RCC 7860 (cell line): ENCODE results near the gene ZNF277.
A peak's percentile ranks its signal among the peaks of the same experiment; 100 is the strongest.
"Not testable (repeated sequence)": the region's sequence is repeated elsewhere in the genome, so short reads cannot be mapped to it uniquely, and the experiment has no call there.

Source experiments
- DNase-seq: peaks from one replicate; pipeline ENCODE4 v3.0.0-alpha.2; 2015; ENCODE audit warnings: low spot score
- FAIRE-seq: peaks from 2 replicates; lab custom pipeline; 2012; peaks lifted over from hg19 to GRCh38; lab: Jason Lieb, UNC

ZNF277 gene

DNA sequence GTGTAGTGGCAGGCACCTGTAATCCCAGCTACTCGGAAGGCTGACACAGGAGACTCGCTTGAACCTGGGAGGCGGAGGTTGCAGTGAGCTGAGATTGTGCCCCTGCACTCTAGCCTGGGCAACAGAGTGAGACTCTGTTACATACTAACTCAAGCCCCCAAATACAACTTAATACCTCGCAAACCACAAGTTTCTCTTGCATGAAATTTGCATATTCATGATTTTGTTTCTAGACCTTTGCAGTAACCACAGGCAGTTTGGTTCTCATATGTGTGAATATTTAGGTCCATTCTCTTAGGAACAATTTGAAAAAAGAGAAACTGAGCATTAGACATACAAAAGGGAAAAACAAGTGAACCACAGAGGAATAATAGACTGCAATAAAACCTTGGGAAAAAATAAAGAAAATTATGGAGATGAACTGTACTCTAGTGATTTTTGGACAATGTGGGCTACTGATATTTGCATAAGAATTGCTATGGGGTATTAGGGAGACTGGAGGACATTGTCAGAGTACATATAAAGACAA, 77.0 kb downstream of the ZNF277 start:
- DNase-seq: no peak
- no peak for FAIRE-seq

DNA sequence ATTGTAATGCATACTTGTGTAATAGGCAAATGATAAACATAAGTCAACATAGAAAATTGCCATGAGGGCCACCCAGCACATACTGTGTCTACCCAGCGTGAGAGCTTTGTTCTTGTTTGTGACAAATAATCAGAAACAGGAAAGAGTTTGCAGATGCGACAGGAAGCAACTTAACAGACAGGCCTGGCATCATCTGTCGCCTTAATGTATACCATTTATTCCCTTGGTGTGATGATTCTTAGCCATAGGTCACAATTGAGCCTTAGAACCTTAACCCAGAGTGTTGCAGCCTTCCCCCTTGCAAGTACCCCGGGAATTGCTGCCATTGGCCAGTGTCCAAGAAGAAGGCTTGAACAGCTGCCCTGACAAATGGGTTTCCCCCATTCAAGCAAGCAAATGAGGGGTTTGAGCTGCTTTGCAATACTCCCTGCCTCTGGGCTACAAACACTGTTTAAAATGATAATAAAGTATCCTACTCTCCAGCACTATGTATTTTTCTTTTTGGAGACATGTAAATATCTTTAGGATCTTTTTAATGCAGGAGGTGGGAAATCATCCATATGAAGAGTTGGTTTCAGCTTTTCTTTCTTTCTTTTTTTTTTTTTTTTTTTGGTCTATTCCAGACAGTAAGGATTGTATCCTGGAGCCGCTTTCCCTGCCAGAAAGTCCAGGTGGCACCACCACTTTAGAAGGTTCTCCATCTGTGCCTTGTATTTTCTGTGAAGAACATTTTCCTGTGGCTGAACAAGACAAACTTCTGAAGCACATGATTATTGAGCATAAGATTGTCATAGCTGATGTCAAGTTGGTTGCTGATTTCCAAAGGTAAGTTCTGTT, 80.0 kb downstream of the ZNF277 start:
- FAIRE-seq: no peak

DNA sequence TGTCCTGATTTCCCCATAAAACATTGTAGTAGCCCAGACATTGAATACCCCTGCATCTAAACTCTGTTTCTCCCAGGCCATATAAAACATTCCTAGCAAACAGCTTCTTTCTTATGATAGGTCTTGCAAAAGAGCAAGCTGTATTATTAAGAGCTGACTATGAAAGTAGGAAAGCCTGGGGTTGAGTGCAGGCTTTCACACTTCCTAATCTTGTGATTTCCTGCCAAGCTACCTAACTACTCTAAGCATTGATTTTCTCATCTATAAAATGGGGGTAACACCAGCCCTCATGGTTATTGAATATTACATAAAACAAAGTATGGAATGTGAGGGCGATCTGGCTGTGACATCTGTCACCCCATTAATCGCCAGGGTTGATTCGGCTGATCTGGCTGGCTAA, 81.8 kb downstream of the ZNF277 start:
- DNase-seq (no peak), FAIRE-seq (no peak)

More for the DNA sequence above, 80.0 kb downstream of the ZNF277 start:
- no peak for DNase-seq

DNA sequence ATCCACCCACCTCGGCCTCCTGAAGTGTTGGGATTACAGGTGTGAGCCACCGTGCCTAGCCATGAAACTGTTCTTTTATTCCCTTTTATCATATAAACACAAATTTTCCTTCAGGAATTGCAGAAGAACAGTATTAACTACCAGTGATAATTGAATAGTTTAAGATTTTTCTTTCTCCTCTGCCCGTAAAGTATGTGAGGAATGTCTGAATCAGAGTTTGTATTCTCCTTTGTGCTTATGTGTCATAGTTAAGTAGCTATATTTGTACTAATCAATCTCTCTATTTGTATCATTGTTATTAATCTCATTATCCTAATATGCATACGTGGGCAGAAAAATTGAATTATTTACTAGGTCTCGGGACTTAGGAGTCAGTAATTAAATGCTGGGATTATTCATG, 83.6 kb downstream of the ZNF277 start:
- peak; percentile 22 for FAIRE-seq
- no peak for DNase-seq

GRCh38 chr7:112292162-112292561, 85.7 kb downstream of the ZNF277 start:
- no peak for FAIRE-seq
- DNase-seq: no peak

DNA sequence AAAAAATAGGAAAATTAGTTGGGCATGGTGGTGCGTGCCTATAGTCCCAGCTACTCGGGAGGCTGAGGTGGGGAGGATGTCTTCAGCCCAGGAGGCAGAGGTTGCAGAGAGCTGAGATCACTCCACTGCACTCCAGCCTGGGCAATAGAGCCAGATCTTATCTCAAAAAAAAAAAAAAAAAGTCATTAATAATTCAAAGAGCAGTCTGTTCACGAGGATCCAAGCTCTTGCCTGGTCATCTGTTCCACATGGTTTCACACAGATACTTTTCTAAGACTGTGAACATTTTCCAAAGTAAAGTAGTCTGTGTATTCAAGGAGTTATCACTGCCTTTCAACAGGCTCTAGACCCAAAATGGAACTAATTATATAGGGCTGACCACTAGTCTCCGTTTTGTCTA, 86.9 kb downstream of the ZNF277 start:
- no peak for DNase-seq
- FAIRE-seq: peak; percentile 40

DNA sequence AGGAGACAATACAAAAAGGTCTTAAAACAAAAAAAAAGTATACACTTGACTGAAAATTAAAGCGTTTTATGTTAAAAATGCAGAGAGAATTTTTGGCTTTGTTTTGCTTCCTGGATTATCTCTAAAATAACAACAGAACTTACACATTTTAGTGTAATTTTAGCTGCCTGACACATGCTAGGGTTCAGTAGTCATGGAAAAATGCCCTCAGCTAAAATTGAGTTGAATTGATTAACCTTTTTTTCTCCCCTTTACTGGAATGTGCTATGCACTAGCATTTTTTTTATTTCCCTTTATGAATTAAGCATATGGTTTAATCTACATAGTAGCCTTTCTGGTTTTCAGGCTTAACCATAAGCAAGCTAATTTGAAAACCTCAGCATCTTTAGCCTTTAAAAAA, 89.9 kb downstream of the ZNF277 start:
- no peak for FAIRE-seq
- DNase-seq: no peak

DNA sequence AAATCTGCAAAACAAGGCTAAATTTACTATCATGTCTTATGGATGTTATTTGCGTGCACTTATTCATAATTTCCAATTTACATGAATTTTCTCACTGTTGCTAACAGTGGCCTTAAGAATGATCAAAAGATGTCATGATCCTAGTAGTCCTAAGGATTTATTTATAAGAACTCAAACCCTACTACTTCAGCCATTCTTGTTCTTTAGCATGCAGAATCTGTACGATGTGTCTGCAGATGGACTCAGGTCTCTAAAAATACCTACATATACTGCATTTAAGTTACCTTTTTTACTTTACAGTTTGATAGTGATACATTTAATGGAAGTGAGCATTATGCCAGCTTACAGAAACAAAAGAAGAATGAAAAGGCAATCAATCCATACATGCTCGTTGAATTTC, 91.2 kb downstream of the ZNF277 start:
- FAIRE-seq: no peak
- DNase-seq: no peak

- DNase-seq (no peak), FAIRE-seq (no peak)
Observed at GRCh38 chr7:112298543-112299100, 92.1 kb downstream of the ZNF277 start.

DNA sequence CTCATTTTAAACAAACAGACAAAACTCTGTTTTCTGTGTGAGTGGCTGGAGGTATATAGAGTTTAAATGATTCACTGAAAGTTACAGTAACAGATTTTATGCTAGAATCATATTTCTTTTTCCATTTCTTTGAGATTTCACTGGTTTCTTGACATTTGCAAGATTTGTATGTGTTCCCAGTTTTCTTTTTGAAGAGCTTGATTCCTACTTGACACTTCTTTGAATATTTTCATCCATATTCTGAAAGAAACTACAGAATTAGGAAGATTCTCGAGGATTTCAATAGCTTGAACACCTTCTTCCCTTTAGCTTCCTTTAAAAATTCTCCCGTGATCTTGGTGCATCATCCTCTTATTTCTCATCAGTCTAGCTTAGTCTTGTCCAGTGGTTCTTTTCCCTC, 93.6 kb downstream of the ZNF277 start:
- no peak for DNase-seq
- FAIRE-seq: no peak

DNA sequence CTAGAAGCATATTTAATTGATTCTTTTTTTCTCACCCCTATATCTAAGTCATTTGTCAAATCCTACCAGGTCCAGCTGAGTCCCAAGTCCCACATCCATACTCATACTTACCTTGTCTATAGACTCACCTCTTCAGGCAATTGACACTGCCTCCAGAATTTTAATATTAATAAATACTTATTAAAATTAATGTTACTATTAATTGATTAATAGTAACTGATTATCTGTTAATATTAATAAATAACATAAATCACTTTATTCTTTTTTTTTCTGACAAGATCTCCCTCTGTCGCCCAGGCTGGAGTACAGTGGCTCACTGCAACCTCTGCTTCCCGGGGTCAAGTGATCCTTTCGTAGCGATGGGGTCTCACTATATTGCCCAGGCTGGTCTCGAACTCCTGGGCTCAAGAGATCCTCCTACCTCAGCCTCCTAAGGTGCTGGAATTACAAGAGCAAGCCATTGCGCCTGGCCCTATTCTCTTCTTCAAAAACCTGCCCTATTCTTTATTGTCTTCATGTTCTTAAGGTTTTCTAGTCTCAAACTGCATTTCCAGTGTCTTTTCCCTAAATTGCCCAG, 94.4 kb downstream of the ZNF277 start:
- FAIRE-seq: no peak
- no peak for DNase-seq

- DNase-seq (no peak), FAIRE-seq (no peak)
Observed at GRCh38 chr7:112302566-112302965, 96.1 kb downstream of the ZNF277 start.

GRCh38 chr7:112306903-112307302, 100.4 kb downstream of the ZNF277 start:
- FAIRE-seq (no peak), DNase-seq (no peak)

DNA sequence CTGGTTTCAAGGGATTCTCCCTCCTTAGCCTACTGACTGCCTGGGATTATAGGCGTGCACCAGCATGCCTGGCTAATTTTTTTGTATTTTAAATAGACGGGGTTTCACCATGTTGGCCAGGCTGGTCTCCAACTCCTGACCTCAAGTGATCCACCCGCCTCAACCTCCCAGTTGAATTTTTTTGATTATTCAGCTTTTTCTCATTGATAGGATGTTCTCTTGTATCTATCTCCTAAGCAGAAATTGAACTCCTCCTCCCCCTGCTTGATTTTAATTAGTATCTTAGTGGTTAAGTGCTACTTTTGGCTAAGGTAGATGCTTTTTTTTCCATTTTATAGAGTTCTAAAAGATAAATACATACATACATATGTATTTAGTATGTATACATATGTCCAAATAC, 101.0 kb downstream of the ZNF277 start:
- FAIRE-seq: no peak

GRCh38 chr7:112308974-112309373, 102.5 kb downstream of the ZNF277 start:
- no peak for FAIRE-seq
- no peak for DNase-seq

More for the DNA sequence above, 101.0 kb downstream of the ZNF277 start:
- no peak for DNase-seq

GRCh38 chr7:112316803-112317202, 110.3 kb downstream of the ZNF277 start:
- DNase-seq, FAIRE-seq: not testable (repeated sequence)

DNA sequence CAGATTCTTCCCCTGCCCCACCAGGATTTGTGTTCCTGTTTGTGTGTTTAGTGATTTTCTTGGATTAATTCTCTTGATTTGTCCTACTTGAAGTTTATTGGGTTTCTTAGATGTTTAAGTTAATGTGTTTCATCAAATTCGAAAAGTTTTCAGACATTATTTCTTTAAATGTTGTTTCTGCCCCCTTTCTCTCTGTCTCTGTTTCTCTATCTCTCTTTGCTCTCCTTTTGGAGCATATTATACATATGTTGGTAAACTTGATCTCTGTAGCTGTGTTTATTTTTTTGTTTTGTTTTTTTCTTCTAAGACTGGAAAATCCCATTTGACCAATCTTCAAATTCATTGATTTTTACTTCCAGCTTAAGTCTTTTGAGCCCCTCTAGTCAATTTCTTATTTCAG, 115.6 kb downstream of the ZNF277 start:
- DNase-seq (no peak), FAIRE-seq (no peak)

GRCh38 chr7:112327566-112327965, 121.1 kb downstream of the ZNF277 start:
- DNase-seq (no peak), FAIRE-seq (no peak)

DNA sequence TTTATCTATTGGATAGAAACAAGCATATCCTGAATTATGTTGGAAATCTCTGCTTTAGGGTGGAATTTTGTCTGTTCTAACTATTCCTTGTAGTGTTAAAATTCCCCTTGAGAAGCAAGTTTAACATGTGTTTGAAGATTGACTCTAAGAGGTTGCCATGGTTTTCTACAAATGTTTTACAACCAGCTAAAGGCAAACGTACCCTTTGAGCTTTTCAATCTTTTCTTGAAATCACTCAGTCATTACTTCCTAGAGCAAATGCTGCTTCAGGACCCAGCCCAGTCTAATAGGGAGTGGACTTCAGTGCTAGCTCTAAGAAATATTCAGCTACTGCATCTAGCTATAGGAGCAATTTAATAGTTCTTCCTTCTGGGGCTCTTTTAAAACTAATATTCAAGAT, 125.0 kb downstream of the ZNF277 start:
- FAIRE-seq (no peak), DNase-seq (no peak)

DNA sequence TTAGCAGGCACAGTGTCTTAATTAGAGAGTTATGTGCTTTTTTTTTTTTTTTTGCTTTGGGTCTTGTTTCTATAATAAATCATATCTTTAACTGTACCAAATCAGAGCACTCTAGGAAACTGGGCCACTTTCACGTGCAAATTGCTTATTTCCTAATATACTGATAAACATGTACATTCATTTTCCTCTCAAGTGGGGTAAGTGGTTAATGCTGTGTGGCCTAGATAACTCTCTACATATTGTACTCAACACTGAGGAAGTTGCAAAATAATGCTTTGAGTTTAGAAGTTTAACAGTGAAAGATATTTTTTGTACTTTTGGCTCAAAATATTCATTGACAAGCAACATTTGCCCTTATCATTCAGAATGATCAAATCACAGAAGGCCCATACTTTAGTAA, 127.9 kb downstream of the ZNF277 start:
- FAIRE-seq (no peak), DNase-seq (no peak)

- FAIRE-seq: no peak
- DNase-seq: no peak
Observed at GRCh38 chr7:112336261-112336660, 129.8 kb downstream of the ZNF277 start.
